GM19035 (cell line): ENCODE results near the gene CCSER1.
"Not testable (repeated sequence)": the region's sequence is repeated elsewhere in the genome, so short reads cannot be mapped to it uniquely, and the experiment has no call there.

Experiments
- ATAC-seq: cut with Tn5 transposase; IDR thresholded peaks from one replicate; pipeline ENCODE4 v1.9.1; 2021; ENCODE audit not compliant: unreplicated experiment

The CCSER1 gene

GRCh38 chr4:91322961-91323360, 1195.8 kb downstream of the CCSER1 start:
- ATAC-seq = no peak

GRCh38 chr4:91325495-91325894, 1198.3 kb downstream of the CCSER1 start:
- no peak for ATAC-seq

- ATAC-seq = not testable (repeated sequence)
Measured at GRCh38 chr4:91326167-91326566, 1199.0 kb downstream of the CCSER1 start.

GRCh38 chr4:91330555-91331137, 1203.5 kb downstream of the CCSER1 start:
- no peak for ATAC-seq

DNA sequence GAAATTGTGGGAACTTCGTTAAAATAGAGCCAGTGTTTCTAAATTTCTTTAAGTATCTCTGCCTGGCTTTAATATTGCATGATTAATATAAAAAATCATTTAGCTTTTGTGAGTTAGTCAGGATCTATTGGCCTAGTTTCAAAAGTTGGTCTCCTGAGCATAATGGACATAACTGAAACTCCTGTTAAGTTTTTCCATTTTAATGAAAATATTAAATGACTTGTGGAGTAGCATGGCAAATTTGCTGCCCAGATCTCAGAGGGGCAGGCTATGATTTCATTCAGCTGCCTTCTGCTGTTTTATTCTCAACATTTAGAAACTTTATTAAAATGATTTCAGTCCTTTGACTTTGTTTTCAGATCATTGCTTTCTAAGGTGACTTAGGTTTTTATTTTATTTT, 1213.6 kb downstream of the CCSER1 start:
- no peak for ATAC-seq

- peak; percentile 53 for ATAC-seq
Measured at GRCh38 chr4:91345632-91346031, 1218.4 kb downstream of the CCSER1 start.

GRCh38 chr4:91356496-91356895, 1229.3 kb downstream of the CCSER1 start:
- not testable (repeated sequence) for ATAC-seq

DNA sequence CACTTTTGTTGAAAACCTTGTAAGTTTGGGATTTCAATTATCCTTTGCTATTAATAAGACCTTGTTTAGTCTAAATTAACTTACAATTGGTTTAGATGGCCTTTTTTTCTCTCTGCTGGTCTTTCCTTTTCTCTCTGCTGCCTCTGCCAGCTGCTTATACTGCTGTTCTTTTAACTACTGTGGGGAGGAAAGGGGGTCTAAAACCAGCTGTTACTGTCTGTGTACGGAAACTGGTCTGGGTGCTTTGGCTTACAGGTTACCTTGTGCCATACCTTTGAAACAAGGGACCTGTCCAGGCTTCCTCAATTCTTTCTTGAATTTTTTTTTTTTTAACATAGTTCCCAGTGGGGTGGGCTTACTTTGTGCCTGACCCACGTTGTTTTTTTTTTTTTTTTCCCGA, 1230.8 kb downstream of the CCSER1 start:
- ATAC-seq = not testable (repeated sequence)

DNA sequence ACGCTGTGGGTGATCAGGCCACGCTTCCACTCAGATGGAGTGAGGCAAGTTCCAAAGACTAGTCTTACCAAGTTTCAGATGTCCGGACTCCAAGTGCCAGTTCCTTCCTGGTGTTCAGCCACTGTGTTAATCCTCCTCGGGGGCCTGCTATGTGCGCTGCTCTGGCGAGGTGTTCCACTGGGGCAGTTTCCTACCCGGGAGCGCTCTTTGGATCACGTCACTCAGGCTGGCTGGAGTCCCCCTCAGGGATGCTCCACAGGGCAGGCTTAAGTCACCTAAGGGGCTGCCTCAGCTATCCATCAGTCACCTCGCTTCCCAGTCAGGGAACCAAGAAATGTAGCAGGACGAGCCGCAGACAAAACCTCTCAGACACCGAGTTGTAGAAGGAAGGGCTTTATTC, 1231.4 kb downstream of the CCSER1 start:
- ATAC-seq = not testable (repeated sequence)

GRCh38 chr4:91359041-91360031, 1232.1 kb downstream of the CCSER1 start:
- no peak for ATAC-seq

DNA sequence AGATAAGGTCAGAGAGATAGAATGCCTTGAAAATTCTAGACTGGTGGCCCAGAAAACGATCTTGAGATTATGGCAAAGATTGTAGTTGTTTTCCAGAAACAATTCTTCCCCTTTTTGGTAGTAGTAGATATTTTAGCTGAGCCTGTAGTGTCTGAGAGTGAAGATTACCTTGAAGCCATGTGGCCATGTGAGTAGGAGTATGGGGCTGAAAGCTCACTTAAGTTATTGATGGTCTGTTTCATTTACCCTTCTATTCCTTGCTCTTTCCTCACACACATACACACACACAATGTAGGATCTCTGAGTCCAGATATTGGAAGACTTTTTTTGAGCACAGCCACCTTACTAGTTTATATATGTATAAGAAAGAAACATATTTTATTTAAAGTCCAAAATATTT, 1234.9 kb downstream of the CCSER1 start:
- no peak for ATAC-seq

DNA sequence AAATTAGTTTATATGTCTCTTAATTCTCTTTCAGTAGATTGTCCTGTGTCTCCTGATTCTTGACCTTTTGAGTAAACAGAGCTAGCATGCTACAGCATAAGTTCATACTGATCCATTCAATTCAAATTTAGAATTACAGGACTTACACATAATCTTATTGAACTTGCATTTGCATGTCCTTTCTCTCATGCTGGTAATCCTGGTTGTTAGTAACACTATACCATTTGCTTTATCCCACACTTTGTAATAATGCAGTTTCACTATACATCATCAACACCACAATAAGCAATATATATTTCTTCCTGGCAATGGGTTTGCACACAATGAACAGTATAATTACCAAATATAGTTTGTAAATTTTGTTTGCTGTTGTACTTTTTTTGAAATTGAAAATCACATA, 1239.4 kb downstream of the CCSER1 start:
- no peak for ATAC-seq

DNA sequence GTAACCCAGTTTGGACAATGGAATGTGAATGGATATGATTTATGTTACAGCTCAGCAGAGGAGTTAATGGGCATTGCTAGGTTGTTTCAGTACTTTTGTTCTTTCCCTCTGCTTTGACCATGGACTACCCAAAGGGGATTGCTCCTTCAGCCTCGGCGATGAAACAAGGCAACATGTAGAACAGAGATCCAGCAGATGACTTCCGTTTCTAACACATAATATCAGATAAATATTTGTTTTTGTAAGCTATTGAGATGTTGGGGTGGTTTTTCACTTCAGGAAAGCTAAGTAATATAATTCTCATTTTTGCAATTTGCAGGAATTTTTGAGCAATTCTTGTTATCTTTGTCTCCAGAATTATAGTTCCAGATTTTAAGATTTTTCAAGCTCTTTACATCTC, 1241.9 kb downstream of the CCSER1 start:
- ATAC-seq = no peak

- no peak for ATAC-seq
Measured at GRCh38 chr4:91373546-91373945, 1246.4 kb downstream of the CCSER1 start.

DNA sequence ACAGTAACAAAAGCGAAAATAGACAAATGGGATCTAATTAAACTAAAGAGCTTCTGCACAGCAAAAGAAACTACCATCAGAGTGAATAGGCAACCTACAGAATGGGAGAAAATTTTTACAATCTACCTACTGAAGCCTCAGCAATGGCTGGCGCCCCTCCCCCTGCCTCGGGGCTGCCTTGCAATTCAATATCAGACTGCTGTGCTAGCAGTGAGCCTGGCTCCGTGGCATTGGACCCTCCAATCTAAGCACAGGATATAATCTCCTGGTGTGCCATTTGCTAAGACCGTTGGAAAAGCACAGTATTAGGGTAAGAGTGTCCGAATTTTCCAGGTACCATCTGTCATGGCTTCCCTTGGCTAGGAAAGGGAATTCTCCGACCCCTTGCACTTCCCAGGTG, 1278.2 kb downstream of the CCSER1 start:
- ATAC-seq = not testable (repeated sequence)

DNA sequence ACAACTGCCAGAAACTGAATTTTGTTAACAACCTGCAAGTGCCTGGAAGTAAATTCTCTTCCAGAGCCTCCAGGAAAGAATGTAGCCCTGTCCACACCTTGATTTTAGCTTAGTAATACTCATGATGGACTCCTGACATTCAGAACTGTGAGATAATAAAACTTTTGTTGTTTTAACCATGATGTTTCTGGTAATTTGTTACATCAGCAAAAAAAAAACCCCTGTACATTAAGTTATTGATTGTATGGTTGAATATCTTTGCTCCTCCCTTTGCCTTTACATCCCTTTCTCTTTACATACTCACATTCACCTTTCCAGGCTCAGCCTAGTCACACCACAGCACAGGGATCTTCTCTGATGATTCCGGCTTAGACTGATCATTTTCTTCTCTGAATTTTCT, 1294.8 kb downstream of the CCSER1 start:
- no peak for ATAC-seq

GRCh38 chr4:91426725-91427124, 1299.5 kb downstream of the CCSER1 start:
- no peak for ATAC-seq

- no peak for ATAC-seq
Measured at GRCh38 chr4:91427171-91427570, 1300.0 kb downstream of the CCSER1 start.

DNA sequence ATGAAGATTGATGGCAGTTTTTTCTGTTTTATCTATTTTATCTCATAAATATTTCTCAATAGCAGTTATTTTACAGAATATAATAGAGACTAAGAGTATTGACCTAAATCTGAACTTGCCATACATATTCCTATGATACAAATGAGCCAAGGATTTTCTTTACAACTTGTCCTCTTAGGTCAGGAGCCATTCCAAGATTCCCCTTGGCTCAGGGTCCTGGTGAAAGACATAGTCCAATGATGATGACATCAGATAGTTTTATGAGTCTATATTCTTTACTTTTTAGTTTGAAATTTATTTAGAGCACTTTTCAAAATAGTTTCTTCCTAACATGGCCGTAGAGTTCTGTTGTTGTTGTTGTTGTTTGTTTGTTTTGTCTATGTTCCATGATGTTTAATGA, 1307.4 kb downstream of the CCSER1 start:
- ATAC-seq = no peak

DNA sequence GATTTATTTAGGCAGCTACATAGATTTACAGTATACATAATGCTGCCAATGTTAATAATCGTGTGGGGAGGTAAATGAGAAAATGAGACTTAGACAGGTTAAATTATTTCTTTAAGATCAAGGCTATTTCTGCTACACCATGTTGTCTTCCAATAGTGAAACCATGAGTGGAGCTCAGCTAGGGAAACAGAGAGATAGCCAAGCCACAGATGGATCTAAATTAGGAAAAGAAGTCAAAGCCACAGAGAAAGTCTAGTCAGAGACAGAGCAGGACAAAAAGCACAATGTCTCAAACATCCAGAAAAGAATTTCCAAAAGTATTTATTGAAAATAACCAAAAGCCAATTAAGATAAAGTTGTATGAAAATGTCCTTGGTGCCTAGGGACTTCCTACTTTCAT, 1309.4 kb downstream of the CCSER1 start:
- ATAC-seq = no peak

DNA sequence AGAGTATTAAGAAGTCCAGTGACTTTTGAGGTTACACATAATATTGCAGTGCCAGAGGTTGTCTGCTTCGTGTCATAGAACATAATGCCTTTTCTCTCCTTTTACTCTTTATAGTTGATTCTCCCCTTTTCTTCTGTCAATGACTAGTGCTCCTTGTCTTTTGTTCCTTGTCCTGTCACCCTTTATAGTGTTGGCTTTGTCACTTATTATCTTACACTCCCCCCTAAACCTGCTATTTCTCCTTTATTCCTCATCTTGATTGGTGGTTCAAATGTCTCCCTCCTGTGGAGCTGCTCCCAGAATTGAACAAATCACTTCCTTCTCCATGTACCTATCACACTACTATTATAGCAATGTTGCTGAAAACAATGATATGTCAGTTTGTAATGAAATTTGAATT, 1320.0 kb downstream of the CCSER1 start:
- ATAC-seq = no peak

DNA sequence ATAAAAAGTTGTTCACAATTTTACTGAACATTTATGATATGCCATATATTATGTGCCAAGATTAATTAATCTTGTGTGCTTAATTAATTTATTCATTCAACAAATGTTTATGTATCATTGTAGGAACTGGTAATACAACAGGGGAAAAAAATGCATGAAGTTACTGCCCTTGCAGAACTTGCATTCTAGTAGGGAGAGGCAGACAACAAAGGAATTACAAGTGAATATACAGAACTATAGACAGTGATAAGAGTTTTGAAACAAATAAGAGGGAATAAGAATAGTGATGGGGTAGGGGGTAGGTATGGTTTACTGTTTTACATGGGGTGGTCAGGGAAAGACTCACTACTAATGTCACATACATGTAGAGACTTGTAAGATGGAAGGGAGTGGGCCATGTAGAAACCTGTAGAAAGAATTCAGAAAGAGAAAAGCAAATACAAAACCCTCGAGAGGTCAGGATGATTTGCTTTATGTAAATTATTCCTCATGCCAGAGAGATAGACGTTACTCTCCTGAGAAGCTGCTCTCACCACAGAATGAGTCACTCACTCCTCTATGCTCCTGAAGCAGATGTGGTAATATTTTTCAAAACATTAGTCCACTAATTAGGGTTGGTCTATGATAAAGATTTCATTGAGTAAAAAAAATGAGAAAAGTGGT, 1321.6 kb downstream of the CCSER1 start:
- ATAC-seq = no peak
